ENCODE data around the gene MFSD2B.

MFSD2B gene

DNA sequence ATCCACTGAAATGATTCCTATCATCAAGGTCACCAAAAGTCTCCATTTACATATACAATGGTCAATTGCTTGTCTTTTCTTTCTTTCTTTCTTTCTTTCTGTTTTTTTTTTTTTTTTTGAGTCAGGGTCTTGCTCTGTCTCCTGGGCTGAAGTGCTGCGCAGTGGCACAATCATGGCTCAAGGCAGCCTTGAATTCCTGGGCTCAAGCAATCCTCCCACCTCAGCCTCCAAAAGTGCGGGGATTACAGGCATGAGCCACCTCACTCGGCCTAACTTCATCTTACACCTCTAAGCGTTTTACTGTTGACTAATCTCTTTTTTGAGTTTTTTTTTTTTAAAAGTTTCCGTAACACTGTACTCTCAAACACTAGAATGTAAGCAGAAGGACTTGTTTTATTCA, 65.4 kb downstream of the MFSD2B start:
- TF ChIP-seq CTCF (IDR thresholded peaks at IDR 0.05; ENCODE audit: insufficient read depth, missing control alignments), result no peak
- no peak for DNase-seq (ENCODE audit: insufficient read length, low spot score)
- no peak for FAIRE-seq
